Right lobe of liver (tissue), 4 donors: ENCODE data around the gene KIF6.

Experiments used
- CTCF ChIP-seq, 4 donors: fragments of 200-600 bp in 3 of 4; fragments of 450-650 bp in 1 of 4; IDR thresholded peaks; one replicate each; pipeline versions ENCODE4 v1.5.1 to v1.8.0; 2016 to 2022; ENCODE audit warnings: antibody characterized with exemption in 4 of 4, mild to moderate bottlenecking in 2 of 4
- POLR2A ChIP-seq: fragments of 450-650 bp; IDR thresholded peaks from one replicate; pipeline ENCODE4 v1.6.1; 2017; ENCODE audit warnings: antibody characterized with exemption, mild to moderate bottlenecking
- donor health status: DM: no; HTN: no; CAD: no.
- donor health status: DM: no; HTN: no; CAD: no.
- donor health status: DM: no; HTN: yes; CAD: no.

GRCh38 chr6:39292637-39293036 is 432.6 kb downstream of the KIF6 start:
- TF ChIP-seq CTCF (IDR thresholded peaks at IDR 0.05) (no peak), POLR2A (no peak)
